NCI-H82 treated with DMSO at 0.1 percent for 48 hours (cell line): ENCODE results near the gene CYP2R1.

Experiments
- DNase-seq: peaks from one replicate; lab custom pipeline; 2025; ENCODE audit not compliant: unreplicated experiment; lab: John Stamatoyannopoulos, UW

The CYP2R1 gene

GRCh38 chr11:14835496-14836492, 56.2 kb downstream of the CYP2R1 start:
- DNase-seq = no peak
